Measurements from ENCODE around the gene MLYCD.

MLYCD gene

GRCh38 chr16:83925095-83925905 is 26.4 kb downstream of the MLYCD start:
- DNase-seq (ENCODE audit: low read depth in 2 of 2, low spot score in 1 of 2): no peak

GRCh38 chr16:83925957-83926725 is 27.2 kb downstream of the MLYCD start:
- no peak for DNase-seq (ENCODE audit: low read depth in 2 of 2, low spot score in 1 of 2)

GRCh38 chr16:83926726-83927397 is 27.9 kb downstream of the MLYCD start:
- peak; percentile 19 to 33 for DNase-seq (ENCODE audit: low read depth in 2 of 2, low spot score in 1 of 2)

GRCh38 chr16:83928341-83929055 is 29.6 kb downstream of the MLYCD start:
- DNase-seq (ENCODE audit: low read depth in 2 of 2, low spot score in 1 of 2): no peak

GRCh38 chr16:83929811-83930555 is 31.1 kb downstream of the MLYCD start:
- DNase-seq (ENCODE audit: low read depth in 2 of 2, low spot score in 1 of 2): no peak

- no peak for DNase-seq (ENCODE audit: low read depth in 2 of 2, low spot score in 1 of 2)
Observed at GRCh38 chr16:83930730-83931500, 32.0 kb downstream of the MLYCD start.

GRCh38 chr16:83931556-83931955 is 32.6 kb downstream of the MLYCD start:
- DNase-seq (ENCODE audit: low read depth in 2 of 2, low spot score in 1 of 2): no peak

GRCh38 chr16:83932304-83932703 is 33.4 kb downstream of the MLYCD start:
- DNase-seq (ENCODE audit: low read depth in 2 of 2, low spot score in 1 of 2): no peak

- DNase-seq (ENCODE audit: low read depth in 2 of 2, low spot score in 1 of 2): no peak
Observed at GRCh38 chr16:83932955-83933673, 34.2 kb downstream of the MLYCD start.

- no peak for DNase-seq (ENCODE audit: low read depth in 2 of 2, low spot score in 1 of 2)
Observed at GRCh38 chr16:83933885-83934683, 35.2 kb downstream of the MLYCD start.

GRCh38 chr16:83934684-83934977 is 35.7 kb downstream of the MLYCD start:
- DNase-seq (ENCODE audit: low read depth in 2 of 2, low spot score in 1 of 2): no peak

- no peak for DNase-seq (ENCODE audit: low read depth in 2 of 2, low spot score in 1 of 2)
Observed at GRCh38 chr16:83935005-83935857, 36.3 kb downstream of the MLYCD start.

- no peak for DNase-seq (ENCODE audit: low read depth in 2 of 2, low spot score in 1 of 2)
Observed at GRCh38 chr16:83935858-83936255, 36.9 kb downstream of the MLYCD start.

- no peak for DNase-seq (ENCODE audit: low read depth in 2 of 2, low spot score in 1 of 2)
Observed at GRCh38 chr16:83936581-83937165, 37.8 kb downstream of the MLYCD start.

GRCh38 chr16:83937267-83937666 is 38.4 kb downstream of the MLYCD start:
- no peak for DNase-seq (ENCODE audit: low read depth in 2 of 2, low spot score in 1 of 2)

GRCh38 chr16:83937922-83938885 is 39.3 kb downstream of the MLYCD start:
- no peak for DNase-seq (ENCODE audit: low read depth in 2 of 2, low spot score in 1 of 2)

Measured in stimulated activated CD8-positive, alpha-beta memory T cell treated with anti-CD3 and anti-CD28 coated beads, Interleukin-4, amount 100 ng/mL, for 4 hours (primary cell).